ENCODE results near the gene SPATA22.
"Not testable (repeated sequence)": the region's sequence is repeated elsewhere in the genome, so short reads cannot be mapped to it uniquely, and the experiment has no call there.

Gene SPATA22

DNA sequence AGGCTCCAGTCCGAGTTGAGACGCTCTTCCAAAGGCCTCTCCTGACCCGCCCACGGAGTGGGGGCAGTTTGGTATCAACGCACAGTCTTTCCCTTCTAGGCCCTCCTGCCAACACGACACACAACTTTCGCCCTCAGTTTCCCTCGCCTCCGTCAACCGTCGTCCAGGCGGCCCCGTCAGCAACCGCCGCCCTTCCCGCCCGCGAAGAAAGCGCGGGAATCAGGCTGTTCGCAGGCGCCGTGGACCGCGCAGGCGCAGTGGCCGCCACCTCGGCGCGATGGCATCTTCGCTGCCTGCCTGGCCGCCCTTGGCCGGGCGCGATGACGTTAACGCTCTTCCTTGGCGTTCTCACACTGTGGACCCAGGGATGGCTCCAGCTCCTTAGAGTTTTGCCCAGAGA, at the start of gene SPATA22:
Gene SPATA22 (minus strand): TSS at position 221 of the 400 bp plus-strand sequence. CDS start 2,494 bp downstream, outside the sequence.
- DNase-seq (ENCODE audit: low read depth in 2 of 2): no peak

DNA sequence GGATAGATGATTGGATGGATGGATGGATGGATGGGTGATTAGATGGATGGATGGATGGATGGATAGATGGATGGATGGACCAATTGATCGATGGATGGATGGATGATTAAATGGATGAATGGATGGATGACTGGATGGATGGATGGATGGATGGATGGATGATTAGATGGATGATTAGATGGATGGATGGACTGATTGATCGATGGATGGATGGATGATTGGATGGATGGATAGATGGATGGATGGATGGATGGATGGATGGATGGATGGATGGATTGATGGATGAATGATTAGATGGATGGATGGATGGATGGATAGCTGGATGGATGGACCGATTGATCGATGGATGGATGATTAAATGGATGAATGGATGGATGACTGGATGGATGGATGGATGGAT, 47.9 kb upstream of the SPATA22 start:
- not testable (repeated sequence) for DNase-seq (ENCODE audit: low read depth in 2 of 2)

DNA sequence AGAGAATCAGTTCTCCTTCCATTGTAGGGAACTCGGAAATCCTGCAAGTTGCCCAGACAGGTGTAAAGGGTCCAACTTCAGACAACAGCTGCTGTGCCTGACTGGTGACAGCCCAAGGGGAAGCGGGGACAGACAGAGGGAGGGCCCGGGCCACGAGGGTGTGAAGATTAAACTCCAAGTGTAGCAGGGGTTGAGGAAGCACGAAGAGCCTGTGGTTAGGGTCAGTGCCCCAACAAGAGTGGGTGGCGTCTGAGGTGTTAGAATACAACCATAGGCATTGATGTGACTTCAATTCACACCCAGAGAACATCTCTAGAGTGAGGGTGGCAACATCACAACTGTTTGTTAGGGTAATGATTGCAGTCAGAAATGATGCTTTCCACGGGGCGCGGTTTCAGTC, 43.3 kb upstream of the SPATA22 start:
- no peak for DNase-seq (ENCODE audit: low read depth in 2 of 2)

GRCh38 chr17:3514167-3514566, 42.5 kb upstream of the SPATA22 start:
- DNase-seq (ENCODE audit: low read depth in 2 of 2): not testable (repeated sequence)

GRCh38 chr17:3513305-3514035, 41.9 kb upstream of the SPATA22 start:
- DNase-seq (ENCODE audit: low read depth in 2 of 2): no peak

- DNase-seq (ENCODE audit: low read depth in 2 of 2): no peak
These were observed 41.0 kb upstream of the SPATA22 start for GRCh38 chr17:3512505-3513171.

GRCh38 chr17:3511852-3512504, 40.4 kb upstream of the SPATA22 start:
- DNase-seq (ENCODE audit: low read depth in 2 of 2): no peak

DNA sequence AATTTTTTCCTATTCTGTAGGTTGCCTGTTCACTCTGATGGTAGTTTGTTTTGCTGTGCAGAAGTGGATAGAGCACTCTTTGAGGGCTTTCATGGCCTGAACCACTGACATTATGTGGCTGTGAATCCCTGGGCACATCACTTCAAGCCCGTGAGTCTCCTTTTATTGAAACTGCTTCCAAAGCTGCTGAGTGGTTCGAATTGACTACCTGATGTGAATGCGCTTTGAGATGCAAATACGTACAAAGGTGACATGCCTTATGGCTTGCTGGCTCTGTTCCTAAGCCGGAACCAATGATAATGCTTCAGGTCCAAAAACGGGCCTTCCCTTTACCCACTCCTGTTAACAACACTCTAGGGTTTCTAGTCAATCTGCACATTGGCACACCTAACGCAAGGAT, 38.5 kb upstream of the SPATA22 start:
- no peak for DNase-seq (ENCODE audit: low read depth in 2 of 2)

DNA sequence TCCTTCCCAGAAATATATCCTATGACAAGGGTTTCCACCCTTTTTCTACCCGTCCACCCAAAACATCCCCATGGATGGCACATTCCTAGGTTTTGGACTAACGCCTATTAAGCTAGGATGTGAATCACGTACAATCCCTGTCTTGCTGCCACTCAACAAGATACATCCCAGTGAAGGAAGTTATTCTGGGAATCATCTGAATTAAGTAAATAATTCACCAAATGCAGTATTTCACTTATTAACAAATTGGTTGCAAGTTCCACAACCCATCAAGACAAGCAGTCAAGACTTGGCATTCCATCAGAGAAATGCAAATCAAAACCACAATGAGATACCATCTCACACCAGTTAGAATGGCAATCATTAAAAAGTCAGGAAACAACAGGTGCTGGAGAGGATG, 36.2 kb upstream of the SPATA22 start:
- DNase-seq (ENCODE audit: low read depth in 2 of 2): no peak

DNA sequence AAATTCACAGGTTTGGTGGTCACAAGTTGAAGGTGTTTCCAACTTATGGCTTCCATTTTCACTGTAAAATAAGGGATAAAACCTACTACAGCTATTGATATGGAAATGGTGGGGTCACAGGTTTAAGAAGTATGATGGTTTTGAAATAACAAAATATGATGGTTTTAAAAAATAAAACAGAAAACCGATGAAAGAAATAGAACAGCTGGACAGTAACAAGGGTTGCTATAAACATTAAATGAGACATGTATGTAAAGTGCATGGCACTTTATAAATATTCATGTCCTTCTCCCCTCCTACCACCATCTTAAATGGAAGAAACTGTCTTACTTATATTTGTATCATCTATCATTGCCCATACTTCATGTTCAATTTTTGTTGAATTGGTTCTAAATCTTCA, 35.5 kb upstream of the SPATA22 start:
- no peak for DNase-seq (ENCODE audit: low read depth in 2 of 2)

DNA sequence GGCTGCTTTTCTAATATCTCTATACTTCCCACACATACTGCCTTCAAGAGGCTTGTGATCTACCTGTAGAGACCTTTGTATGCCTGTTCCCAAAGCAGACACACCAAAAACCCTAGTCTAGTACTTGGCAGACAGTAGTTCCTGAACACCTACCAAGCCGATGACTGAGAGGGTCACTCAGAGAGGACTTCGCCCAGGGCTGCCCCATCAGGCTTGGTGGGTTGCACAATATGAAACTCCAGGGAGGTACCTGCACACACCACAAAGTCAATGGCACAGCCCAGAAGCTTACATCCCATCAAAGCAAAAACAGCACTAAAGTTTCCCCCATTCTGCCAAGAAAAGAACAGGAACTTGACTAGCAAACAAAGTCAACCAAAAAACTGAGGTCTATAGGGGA, 34.4 kb upstream of the SPATA22 start:
- DNase-seq (ENCODE audit: low read depth in 2 of 2): no peak

- no peak for DNase-seq (ENCODE audit: low read depth in 2 of 2)
These were observed 33.4 kb upstream of the SPATA22 start for GRCh38 chr17:3505008-3505407.

GRCh38 chr17:3503285-3503684, 31.7 kb upstream of the SPATA22 start:
- no peak for DNase-seq (ENCODE audit: low read depth in 2 of 2)

- DNase-seq (ENCODE audit: low read depth in 2 of 2): no peak
These were observed 30.8 kb upstream of the SPATA22 start for GRCh38 chr17:3502466-3502865.

DNA sequence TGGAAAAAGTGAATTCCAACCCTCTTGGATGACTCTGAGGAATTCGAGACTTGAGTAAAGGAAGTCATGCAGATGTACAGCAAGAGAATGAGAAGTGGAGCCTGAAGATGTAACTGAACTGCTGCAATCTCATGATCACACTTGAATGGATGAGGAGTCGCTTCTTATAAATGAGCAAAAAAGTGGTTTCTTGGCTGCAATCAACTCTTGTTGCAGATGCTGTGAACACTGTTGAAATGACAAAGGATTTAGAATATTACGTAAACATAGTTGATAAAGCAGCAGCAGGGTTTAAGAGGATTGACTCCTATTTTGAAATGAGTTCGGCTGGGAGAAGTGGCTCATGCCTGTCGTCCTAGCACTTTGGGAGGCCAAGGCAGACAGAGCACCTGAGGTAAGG, 29.7 kb upstream of the SPATA22 start:
- DNase-seq (ENCODE audit: low read depth in 2 of 2): no peak

DNA sequence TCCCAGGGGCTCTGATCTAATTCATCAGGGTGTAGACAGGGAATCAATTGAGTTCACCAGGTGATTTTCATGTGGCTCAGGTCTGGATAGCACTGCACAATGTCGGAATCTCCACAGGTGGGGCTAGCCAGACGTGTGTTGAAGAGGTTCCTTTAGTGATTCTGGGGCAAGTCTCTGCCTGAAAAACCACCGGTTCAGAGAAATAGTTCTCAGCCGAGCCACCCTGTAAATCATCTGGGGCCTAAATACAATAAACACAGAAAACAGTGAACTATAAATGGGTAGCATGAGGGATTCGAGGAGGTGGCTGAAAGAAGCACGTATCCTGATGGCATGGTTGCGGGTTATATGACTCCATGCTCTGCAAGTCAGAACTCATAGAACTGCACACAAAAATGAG, 25.5 kb upstream of the SPATA22 start:
- no peak for DNase-seq (ENCODE audit: low read depth in 2 of 2)

DNA sequence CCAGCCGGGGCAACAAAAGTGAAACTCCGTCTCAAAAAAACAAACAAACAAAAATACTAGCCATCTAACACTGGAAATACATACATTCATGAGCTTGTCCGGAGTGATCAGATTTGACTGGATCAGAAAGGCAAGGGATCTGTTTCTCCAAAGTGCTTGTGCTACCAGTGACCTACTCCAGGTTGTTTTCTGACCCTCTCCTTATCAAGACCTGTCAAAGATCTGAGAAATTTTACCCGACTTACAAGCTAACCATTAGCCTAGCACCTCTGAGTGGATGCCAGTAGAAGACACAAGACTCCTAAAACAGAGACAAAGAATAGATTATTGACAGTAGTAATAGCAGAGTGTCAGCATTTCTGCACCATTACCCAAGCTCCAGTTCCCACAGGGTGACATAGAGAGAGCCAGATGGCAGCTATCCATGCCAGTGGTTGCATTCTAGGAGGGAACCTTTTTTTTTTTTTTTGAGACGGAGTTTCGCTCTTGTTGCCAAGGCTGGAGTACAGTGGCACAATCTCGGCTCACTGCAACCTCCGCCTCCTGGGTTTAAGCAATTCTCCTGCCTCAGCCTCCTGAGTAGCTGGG, 14.0 kb upstream of the SPATA22 start:
- DNase-seq (ENCODE audit: low read depth in 2 of 2): no peak

DNA sequence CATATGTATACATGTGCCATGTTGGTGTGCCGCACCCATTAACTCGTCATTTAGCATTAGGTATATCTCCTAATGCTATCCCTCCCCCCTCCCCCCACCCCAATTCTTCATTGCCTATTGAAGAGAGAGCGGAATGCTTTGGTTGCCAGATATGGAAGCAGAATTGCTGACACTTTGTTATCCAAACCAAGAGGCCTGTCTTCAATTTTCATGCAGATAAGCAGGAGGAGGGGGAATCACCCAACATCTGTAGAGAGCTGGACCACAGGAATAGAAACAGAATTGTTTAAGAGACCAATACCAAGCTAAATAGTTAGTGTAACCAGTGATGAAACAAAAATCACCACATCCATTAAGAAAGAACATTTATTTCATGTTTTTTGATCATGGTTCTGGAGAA, 11.2 kb upstream of the SPATA22 start:
- no peak for DNase-seq (ENCODE audit: low read depth in 2 of 2)

DNA sequence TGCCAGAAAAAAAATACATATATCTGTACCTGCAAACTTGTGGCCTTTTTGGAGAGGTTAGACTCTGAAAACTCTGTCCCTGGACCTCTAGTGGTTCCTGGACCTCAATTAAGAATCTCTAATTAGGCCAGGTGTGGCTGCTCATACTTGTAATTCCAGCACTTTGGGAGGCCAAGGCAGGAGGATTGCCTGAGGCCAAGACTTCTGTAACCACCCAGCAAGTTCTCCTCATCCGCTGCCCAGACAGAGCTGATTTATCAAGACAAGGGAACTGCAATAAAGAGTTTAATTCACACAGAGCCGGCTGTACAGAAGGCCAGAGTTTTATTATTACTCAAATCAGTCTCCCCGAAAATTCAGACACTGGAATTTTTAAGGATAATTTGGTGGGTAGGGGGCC, 8.4 kb upstream of the SPATA22 start:
- no peak for DNase-seq (ENCODE audit: low read depth in 2 of 2)

DNA sequence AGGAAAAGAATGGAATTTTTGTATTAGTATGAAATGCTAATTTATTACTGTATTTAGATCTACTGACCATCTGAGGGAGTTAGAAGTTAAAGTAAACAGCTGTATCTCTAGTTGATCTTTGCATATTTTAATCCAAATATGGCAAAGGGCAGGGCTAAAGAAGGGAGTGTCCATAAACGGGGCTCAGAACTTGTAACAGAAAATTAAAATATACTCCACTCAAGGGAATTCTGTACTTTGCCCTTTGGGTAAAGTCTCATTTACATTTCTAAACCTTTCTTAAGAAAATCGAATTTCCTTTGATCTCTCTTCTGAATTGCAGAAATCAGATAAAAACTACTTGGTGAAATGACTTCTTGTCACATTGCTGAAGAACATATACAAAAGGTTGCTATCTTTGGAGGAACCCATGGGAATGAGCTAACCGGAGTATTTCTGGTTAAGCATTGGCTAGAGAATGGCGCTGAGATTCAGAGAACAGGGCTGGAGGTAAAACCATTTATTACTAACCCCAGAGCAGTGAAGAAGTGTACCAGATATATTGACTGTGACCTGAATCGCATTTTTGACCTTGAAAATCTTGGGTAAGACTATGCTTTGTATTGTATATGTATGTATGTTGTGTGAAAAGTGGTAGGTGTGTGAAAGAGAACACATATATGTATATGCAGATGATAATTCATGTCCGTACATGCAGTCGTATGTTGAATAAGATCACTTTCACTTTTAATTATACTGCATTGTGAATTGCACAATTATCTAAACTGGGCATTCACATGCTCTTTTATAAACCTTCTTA, 4.4 kb upstream of the SPATA22 start, which contains the start of gene ASPA:
Gene ASPA (plus strand): TSS at position 186 of the 799 bp plus-strand sequence. CDS start 163 bp downstream, at position 349.
- DNase-seq (ENCODE audit: low read depth in 2 of 2): no peak

- no peak for DNase-seq (ENCODE audit: low read depth in 2 of 2)
These were observed 3.6 kb upstream of the SPATA22 start for GRCh38 chr17:3475251-3475685.

DNA sequence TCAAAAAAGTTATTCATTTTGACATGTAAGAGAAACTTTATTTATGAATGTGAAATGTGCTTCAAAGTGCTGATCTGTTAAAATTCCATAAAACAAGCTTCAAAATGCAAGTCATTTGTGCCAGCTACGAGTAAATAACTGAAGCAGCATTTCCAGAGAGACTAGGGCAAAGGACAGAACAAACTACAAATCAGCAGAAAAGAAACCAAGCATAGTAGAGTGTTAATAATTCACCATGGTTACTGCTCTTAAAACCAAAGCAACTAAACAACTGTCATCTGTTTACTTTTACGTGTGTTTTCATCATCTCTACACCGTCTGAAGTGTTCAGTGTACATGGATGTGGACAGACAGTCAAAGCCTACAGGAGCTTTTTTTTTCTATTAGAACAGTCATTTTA, 2.6 kb upstream of the SPATA22 start:
- no peak for DNase-seq (ENCODE audit: low read depth in 2 of 2)
